Vagina (tissue), 2 donors: ENCODE results near the gene TBL1X. TPM values are rescaled to one million over a fixed set of nuclear protein-coding genes. Genes with fewer than 3 reads are reported as not detected.
"Not testable (repeated sequence)": the region's sequence is repeated elsewhere in the genome, so short reads cannot be mapped to it uniquely, and the experiment has no call there.

Experiments used
- DNase-seq, 2 donors: peaks; one replicate each; pipeline ENCODE4 v3.0.0-alpha.2; 2017; ENCODE audit errors: extremely low spot score in 2 of 2
- H3K27ac ChIP-seq: fragments of 200-600 bp; sonication (generic); one replicate; pipeline ENCODE4 v1.5.1; 2019
- H3K27me3 ChIP-seq: fragments of 200-600 bp; sonication (generic); one replicate; pipeline ENCODE4 v1.5.1; 2019
- H3K36me3 ChIP-seq, 2 donors: fragments of 200-600 bp; sonication (generic); one replicate each; pipeline ENCODE4 v1.5.1; 2017 to 2019
- H3K4me1 ChIP-seq: fragments of 200-600 bp; sonication (generic); one replicate; pipeline ENCODE4 v1.5.1; 2019
- H3K4me3 ChIP-seq, 2 donors: fragments of 200-600 bp; sonication (generic); 1 replicate in 1 of 2; 2 replicates in 1 of 2; pipeline ENCODE4 v1.5.1; 2016 to 2019
- H3K9me3 ChIP-seq: fragments of 200-600 bp; sonication (generic); one replicate; pipeline ENCODE4 v1.5.1; 2019
- POLR2A ChIP-seq, 2 donors: fragments of 450-650 bp; IDR thresholded peaks; one replicate each; pipeline ENCODE4 v1.6.1; 2017; ENCODE audit warnings: antibody characterized with exemption in 2 of 2, mild to moderate bottlenecking in 2 of 2, moderate library complexity in 2 of 2
- POLR2AphosphoS5 ChIP-seq, 2 donors: sonication (generic); formaldehyde crosslinking; IDR thresholded peaks; one replicate each; pipeline ENCODE4 v1.9.0; 2017; ENCODE audit warnings: antibody characterized with exemption in 2 of 2, mild to moderate bottlenecking in 2 of 2, low read depth in 1 of 2; ENCODE audit not compliant: insufficient read depth in 1 of 2
- intact Hi-C: fragments of 100-400 bp; cut with DNase I; formaldehyde crosslinking; loops from one replicate; pipeline ENCODE4 v1.15.1; 2023
- total RNA-seq: library from RNA; depleted of rRNA; stranded (reverse); fragments of >200 nt; gene quantifications from one replicate; pipeline ENCODE4 v1.2.3, GENCODE V29; 2016
- TF ChIP-seq, protein P1 (sequence below), 3 experiments: fragments of 450-650 bp in 2 of 3; fragments of 200-600 bp in 1 of 3; sonication (generic) in 1 of 3; IDR thresholded peaks; one replicate each; pipeline ENCODE4 v1.5.1; 2017 to 2019; ENCODE audit warnings: antibody characterized with exemption in 3 of 3, mild to moderate bottlenecking in 2 of 3, moderate library complexity in 2 of 3

The TBL1X gene
- total RNA-seq, 1 donor from 2014 or later: 41.3 TPM

DNA sequence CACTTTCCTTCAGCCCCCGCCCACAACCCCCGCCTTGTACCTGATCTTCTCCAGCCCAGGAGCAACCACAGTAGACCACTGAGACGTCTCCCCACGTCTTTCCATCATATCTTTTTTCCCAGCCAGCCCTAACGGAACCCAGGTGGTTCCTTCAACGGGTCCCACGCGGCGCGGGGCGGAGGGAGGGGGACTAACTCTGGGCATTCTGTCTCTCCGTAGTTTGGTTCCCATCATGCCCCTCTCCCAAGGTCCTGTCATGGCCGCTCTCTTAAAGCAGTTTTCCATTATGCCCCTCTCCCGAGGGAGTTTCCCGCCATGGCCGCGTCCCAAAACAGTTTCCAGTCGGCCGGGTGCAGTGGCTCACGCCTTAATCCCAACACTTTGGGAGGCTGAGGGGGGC is 21.5 kb upstream of the TBL1X start:
- Histone ChIP-seq H3K27me3 (no peaks in the 10 kb centered on the region), H3K36me3 (no peaks in the 10 kb centered on the region), H3K4me3 (no peak overlapping the region), H3K27ac (no peak overlapping the region), H3K4me1 (peaks cover 8% of the 10 kb centered on the region), H3K9me3 (no peaks in the 10 kb centered on the region)
- DNase-seq: no peak
- TF ChIP-seq POLR2AphosphoS5 (IDR thresholded peaks at IDR 0.05; ENCODE audit: insufficient read depth in 1 of 2, low read depth in 1 of 2) (no peak), POLR2A (IDR thresholded peaks at IDR 0.05) (no peak)
- TF ChIP-seq, protein P1, sequence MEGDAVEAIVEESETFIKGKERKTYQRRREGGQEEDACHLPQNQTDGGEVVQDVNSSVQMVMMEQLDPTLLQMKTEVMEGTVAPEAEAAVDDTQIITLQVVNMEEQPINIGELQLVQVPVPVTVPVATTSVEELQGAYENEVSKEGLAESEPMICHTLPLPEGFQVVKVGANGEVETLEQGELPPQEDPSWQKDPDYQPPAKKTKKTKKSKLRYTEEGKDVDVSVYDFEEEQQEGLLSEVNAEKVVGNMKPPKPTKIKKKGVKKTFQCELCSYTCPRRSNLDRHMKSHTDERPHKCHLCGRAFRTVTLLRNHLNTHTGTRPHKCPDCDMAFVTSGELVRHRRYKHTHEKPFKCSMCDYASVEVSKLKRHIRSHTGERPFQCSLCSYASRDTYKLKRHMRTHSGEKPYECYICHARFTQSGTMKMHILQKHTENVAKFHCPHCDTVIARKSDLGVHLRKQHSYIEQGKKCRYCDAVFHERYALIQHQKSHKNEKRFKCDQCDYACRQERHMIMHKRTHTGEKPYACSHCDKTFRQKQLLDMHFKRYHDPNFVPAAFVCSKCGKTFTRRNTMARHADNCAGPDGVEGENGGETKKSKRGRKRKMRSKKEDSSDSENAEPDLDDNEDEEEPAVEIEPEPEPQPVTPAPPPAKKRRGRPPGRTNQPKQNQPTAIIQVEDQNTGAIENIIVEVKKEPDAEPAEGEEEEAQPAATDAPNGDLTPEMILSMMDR (IDR thresholded peaks at IDR 0.05): no peak
- intact Hi-C loops: no loop called here

GRCh38 chrX:9447906-9448305 is 17.0 kb upstream of the TBL1X start:
- DNase-seq: no peak
- Histone ChIP-seq H3K4me3 (no peak overlapping the region), H3K9me3 (no peaks in the 10 kb centered on the region), H3K4me1 (no peaks in the 10 kb centered on the region), H3K36me3 (no peaks in the 10 kb centered on the region), H3K27ac (no peak overlapping the region), H3K27me3 (no peaks in the 10 kb centered on the region)
- intact Hi-C loops: no loop called here
- no peak for TF ChIP-seq POLR2AphosphoS5 (IDR thresholded peaks at IDR 0.05; ENCODE audit: insufficient read depth in 1 of 2, low read depth in 1 of 2)
- TF ChIP-seq POLR2A (IDR thresholded peaks at IDR 0.05): no peak
- TF ChIP-seq, protein P1 (IDR thresholded peaks at IDR 0.05): no peak

DNA sequence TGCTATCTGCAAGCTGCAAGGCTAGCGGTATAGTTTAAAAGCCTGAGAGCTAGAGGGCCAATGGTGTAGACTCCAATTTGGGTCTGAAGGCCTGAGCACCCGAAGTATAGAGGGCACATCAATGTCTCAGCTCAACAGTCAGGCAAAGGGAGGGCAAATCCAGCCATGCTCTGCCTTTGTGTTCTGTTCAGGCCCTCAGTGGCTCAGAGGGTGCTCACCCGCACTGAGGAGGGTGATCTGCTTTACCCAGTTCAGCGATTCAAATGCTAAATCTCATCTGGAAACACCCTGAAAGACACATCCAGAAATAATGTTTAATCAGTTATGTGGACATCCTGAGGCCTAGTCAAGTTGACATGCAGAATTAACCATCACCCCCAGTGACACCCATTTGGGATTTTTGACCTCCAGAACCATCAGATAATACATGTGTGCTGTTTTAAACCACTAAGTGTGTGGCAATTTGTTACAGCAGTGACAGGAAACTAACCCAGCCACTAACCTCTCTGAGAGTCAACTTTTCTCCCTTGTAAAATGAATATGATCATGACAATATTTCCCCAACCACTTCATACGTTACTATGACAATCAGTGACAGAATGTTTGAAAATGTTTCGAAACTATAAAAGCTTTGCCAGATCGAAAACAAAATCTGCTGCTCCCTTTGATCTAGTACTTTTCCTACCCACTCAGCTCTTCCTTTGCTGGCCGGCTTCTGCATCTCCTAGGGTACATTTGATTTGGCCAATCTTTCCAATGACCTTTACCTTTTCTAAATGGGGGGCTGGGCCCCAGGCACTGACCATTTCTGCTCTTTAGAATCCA is 8.4 kb upstream of the TBL1X start:
- Histone ChIP-seq H3K4me3 (no peak overlapping the region), H3K4me1 (no peaks in the 10 kb centered on the region), H3K9me3 (no peaks in the 10 kb centered on the region), H3K36me3 (no peaks in the 10 kb centered on the region), H3K27me3 (no peaks in the 10 kb centered on the region), H3K27ac (no peak overlapping the region)
- DNase-seq: no peak
- no peak for TF ChIP-seq POLR2A (IDR thresholded peaks at IDR 0.05)
- TF ChIP-seq, protein P1 (IDR thresholded peaks at IDR 0.05): no peak
- TF ChIP-seq POLR2AphosphoS5 (IDR thresholded peaks at IDR 0.05; ENCODE audit: insufficient read depth in 1 of 2, low read depth in 1 of 2): no peak
- intact Hi-C loops: no loop called here

DNA sequence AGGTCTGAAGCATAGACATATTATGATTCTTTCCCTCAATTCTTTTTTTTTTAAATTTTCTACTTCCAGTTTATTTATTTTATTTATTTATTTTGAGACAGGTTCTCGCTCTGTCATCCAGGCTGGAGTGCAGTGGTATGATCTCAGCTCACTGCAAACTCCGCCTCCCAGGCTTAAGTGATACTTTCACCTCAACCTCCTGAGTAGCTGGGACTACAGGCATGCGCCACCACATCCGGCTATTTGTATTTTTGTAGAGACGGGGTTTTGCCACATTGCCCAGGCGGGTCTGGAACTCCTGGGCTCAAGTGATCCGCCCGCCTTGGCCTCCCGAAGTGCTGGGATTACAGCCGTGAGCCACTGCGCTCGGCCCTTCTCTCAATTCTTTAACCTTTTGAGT is 6.8 kb upstream of the TBL1X start:
- H3K4me1 ChIP-seq, H3K4me3 ChIP-seq, H3K9me3 ChIP-seq, intact Hi-C loops, DNase-seq, H3K27ac ChIP-seq, H3K27me3 ChIP-seq, H3K36me3 ChIP-seq: not testable (repeated sequence)

- no peaks in the 10 kb centered on the region for H3K9me3 ChIP-seq
- intact Hi-C loops: no loop called here
- no peak for TF ChIP-seq POLR2AphosphoS5 (IDR thresholded peaks at IDR 0.05; ENCODE audit: insufficient read depth in 1 of 2, low read depth in 1 of 2)
- no peak for TF ChIP-seq POLR2A (IDR thresholded peaks at IDR 0.05)
- H3K4me1 ChIP-seq: peaks cover 12% of the 10 kb centered on the region
- H3K36me3 ChIP-seq: no peaks in the 10 kb centered on the region
- no peak for DNase-seq
- no peak overlapping the region for H3K27ac ChIP-seq
- H3K27me3 ChIP-seq: no peaks in the 10 kb centered on the region
- H3K4me3 ChIP-seq: no peak overlapping the region
These were observed 6.3 kb upstream of the TBL1X start for GRCh38 chrX:9458516-9459078.

- Histone ChIP-seq H3K4me3 (no peak overlapping the region), H3K36me3 (no peaks in the 10 kb centered on the region), H3K9me3 (no peaks in the 10 kb centered on the region), H3K27ac (no peak overlapping the region), H3K27me3 (no peaks in the 10 kb centered on the region), H3K4me1 (peaks cover 16% of the 10 kb centered on the region)
- intact Hi-C loops: no loop called here
- no peak for TF ChIP-seq POLR2AphosphoS5 (IDR thresholded peaks at IDR 0.05; ENCODE audit: insufficient read depth in 1 of 2, low read depth in 1 of 2)
- TF ChIP-seq, protein P1 (IDR thresholded peaks at IDR 0.05): no peak
- DNase-seq: no peak
These were observed 5.6 kb upstream of the TBL1X start for GRCh38 chrX:9459186-9459748.
